KOPT-K1 (cell line): Measurements from ENCODE around the gene COPS9.

Source experiments
- H3K27ac ChIP-seq: fragments of 200-600 bp; sonication (generic); 2 replicates; pipeline ENCODE4 v1.5.1; 2016; ENCODE audit warnings: antibody characterized with exemption, mild to moderate bottlenecking, low read depth, low read length; ENCODE audit not compliant: poor library complexity, severe bottlenecking
- H3K36me3 ChIP-seq: fragments of 200-600 bp; sonication (generic); 2 replicates; pipeline ENCODE4 v1.5.1; 2017; ENCODE audit warnings: antibody characterized with exemption, mild to moderate bottlenecking, low read length, moderate library complexity; ENCODE audit not compliant: insufficient read depth
- H3K9me3 ChIP-seq: fragments of 200-600 bp; sonication (generic); 2 replicates; pipeline ENCODE4 v1.5.1; 2017; ENCODE audit warnings: antibody characterized with exemption, low read length, mild to moderate bottlenecking; ENCODE audit not compliant: insufficient read depth, poor library complexity, severe bottlenecking

Gene COPS9

DNA sequence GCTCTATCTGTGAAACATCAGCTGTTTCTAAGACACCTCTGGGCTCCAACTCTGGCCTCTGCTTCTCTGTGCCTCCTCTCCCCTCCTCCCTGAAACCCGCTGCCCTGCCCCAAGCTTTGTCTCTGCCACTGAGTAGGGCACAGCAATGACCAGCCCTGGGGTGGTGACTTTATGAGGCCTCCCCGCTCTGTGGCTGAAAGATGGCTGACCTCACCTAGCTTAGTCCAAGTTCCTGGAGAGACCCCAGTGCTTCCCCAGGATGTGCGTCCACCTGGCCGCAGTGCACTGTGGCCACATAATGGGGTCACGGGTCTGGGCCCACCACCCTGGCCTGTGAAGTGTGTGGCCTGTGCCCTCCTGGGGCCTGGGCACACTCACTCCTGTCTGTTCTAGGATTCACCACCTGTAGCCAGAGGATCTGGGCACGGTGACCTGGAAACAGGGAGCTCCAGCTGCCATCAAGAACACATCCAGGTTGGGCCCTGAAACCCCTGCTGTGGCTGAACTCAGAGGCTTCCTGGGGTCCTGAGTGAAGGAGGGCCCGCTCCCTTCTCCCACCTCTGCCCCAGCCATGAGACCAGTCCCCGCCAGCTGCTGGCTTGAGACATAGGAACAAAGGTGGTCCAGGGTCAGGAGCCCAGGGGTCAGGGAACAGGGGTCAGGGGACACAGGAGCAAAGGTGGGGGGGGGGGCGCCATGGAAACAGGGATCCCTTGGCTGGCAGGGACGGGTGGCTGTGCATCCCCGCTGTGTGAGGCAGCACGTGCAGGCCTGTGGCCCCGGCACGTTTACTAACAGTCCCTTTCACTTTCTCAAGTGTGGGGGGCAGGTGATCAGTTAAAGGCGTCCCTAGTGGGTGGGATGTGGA, 33.6 kb upstream of the COPS9 start:
- H3K9me3 ChIP-seq: peaks cover 8% of the 10 kb centered on the region
- no peaks in the 10 kb centered on the region for H3K36me3 ChIP-seq
- H3K27ac ChIP-seq: no peak overlapping the region

GRCh38 chr2:240168546-240169361, 32.6 kb upstream of the COPS9 start:
- Histone ChIP-seq H3K36me3 (no peaks in the 10 kb centered on the region), H3K27ac (no peak overlapping the region), H3K9me3 (peaks cover 8% of the 10 kb centered on the region)

DNA sequence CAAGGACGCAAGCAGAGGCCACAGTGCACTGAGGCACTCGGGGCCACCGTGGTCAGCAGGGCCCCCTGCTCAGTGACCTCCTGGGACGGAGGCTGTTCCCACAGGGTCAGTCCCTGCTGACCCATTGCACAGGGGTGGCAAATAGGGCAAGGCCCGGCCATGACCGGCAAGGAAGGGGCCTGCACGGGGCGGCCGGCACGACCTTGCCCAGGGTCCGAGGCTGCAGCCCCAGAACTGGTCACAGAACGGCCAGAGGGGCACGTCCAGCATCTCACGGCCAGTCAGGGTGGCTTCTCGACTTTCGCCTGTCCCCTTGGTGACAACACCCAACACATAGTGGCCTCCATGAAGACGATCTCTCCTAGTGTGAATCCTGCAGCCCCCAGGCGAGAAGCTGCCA, 31.9 kb upstream of the COPS9 start:
- H3K27ac ChIP-seq: no peak overlapping the region
- peaks cover 4% of the 10 kb centered on the region for H3K9me3 ChIP-seq
- no peaks in the 10 kb centered on the region for H3K36me3 ChIP-seq

DNA sequence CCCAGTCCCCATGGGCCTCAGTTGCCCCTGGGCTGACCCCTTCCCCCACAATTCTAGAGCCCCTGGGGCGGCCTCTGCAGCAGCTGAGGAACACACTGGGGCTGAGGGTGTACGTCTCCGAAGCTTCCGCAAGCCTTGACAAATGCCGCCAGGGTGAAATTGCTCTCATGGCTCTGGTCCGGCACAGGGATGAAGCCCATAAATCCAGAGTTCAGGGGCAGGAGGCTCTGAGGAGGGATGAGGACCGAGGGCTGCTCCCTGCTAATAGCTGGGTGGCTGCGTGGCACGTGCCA, 31.4 kb upstream of the COPS9 start:
- no peaks in the 10 kb centered on the region for H3K9me3 ChIP-seq
- H3K36me3 ChIP-seq: no peaks in the 10 kb centered on the region
- H3K27ac ChIP-seq: no peak overlapping the region

DNA sequence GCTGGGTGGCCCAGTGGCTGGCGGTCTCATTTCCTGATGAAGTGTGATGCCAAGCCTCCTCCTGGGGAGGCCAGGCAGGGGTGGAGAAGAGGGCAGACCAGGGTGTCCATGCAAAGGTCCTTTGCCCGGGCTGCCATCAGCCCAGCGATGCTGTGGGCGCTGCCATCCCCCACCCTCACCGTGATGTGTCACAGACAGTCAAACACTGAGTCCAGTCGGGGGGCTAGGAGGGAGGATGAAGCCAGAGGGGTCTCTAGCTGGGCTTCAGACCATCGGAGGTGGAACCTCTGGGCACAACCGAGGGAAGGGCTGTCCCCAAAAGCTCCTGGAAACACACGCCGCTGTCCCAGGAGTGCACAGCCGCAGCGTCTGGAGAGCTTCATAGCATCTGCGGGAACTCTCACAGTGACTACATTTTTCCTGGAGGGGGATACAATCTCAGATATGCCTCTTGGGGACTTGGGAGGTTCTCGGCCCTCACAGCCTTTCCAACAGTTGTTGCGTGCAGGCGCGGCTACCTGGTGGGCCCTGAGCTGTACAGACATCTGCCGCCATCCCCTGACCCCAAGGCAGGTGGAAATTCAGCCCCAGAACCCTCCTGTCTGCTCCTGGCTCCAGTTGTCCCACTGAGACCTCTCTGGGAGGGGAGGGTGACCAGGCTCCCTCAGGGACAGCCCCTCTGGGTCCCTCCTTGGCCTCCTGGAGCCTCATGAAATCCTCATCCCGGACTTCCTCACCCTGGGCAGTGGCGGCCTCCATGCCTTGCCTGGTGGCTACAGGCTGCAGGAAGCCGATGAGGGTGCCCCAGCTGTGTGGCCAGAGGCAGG, 30.9 kb upstream of the COPS9 start:
- H3K36me3 ChIP-seq: no peaks in the 10 kb centered on the region
- no peaks in the 10 kb centered on the region for H3K9me3 ChIP-seq
- H3K27ac ChIP-seq: no peak overlapping the region

GRCh38 chr2:240166191-240166590, 30.1 kb upstream of the COPS9 start:
- Histone ChIP-seq H3K36me3 (no peaks in the 10 kb centered on the region), H3K27ac (no peak overlapping the region), H3K9me3 (no peaks in the 10 kb centered on the region)

- no peaks in the 10 kb centered on the region for H3K36me3 ChIP-seq
- H3K27ac ChIP-seq: no peak overlapping the region
- H3K9me3 ChIP-seq: no peaks in the 10 kb centered on the region
Measured at GRCh38 chr2:240165661-240166060, 29.6 kb upstream of the COPS9 start.

DNA sequence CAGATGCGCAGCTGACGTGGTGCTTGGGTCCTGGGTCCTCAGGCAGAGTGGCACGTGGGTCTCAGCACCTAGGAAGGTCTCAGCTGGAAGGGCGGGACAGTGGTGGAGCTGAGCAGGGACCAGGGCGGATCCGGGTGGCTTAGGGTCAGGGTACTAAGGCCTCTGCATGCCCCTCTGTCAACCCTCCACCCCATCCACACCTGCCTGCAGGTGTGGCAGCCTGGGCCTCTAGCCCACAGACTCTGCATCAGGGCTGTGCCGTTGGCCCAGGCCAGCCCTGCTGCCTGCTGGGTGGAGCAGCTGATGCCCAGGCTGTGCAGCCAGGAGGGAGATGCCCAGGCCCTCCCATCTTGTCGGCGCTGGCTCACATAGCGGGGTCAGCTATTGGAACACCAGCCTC, 28.9 kb upstream of the COPS9 start:
- Histone ChIP-seq H3K9me3 (no peaks in the 10 kb centered on the region), H3K36me3 (no peaks in the 10 kb centered on the region), H3K27ac (no peak overlapping the region)

DNA sequence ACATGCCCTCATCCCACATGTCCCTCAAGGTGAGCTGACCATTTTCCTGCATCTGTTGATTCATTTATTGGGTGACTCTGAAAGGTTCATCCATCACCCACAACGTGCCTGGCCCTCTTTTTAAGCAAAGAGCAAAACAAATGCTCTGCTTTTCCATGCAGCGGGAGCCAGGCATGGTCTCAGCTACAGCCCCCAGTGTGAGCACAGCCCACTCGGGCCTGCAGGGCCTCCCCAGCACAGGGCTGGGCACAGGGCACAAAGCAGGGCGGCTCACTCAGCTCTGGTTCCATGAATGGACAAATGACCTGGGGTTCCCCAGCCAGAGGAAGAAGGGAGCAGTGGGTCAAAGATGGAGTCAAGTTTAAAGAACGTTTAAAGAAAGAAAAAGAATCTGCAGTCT, 28.5 kb upstream of the COPS9 start:
- Histone ChIP-seq H3K27ac (no peak overlapping the region), H3K36me3 (no peaks in the 10 kb centered on the region), H3K9me3 (no peaks in the 10 kb centered on the region)

- Histone ChIP-seq H3K27ac (no peak overlapping the region), H3K36me3 (no peaks in the 10 kb centered on the region), H3K9me3 (no peaks in the 10 kb centered on the region)
Measured at GRCh38 chr2:240163844-240164574, 27.9 kb upstream of the COPS9 start.

- Histone ChIP-seq H3K9me3 (no peaks in the 10 kb centered on the region), H3K27ac (no peak overlapping the region), H3K36me3 (no peaks in the 10 kb centered on the region)
Measured at GRCh38 chr2:240162939-240163714, 27.0 kb upstream of the COPS9 start.

- H3K27ac ChIP-seq: no peak overlapping the region
- no peaks in the 10 kb centered on the region for H3K36me3 ChIP-seq
- H3K9me3 ChIP-seq: no peaks in the 10 kb centered on the region
Measured at GRCh38 chr2:240162531-240162930, 26.4 kb upstream of the COPS9 start.

DNA sequence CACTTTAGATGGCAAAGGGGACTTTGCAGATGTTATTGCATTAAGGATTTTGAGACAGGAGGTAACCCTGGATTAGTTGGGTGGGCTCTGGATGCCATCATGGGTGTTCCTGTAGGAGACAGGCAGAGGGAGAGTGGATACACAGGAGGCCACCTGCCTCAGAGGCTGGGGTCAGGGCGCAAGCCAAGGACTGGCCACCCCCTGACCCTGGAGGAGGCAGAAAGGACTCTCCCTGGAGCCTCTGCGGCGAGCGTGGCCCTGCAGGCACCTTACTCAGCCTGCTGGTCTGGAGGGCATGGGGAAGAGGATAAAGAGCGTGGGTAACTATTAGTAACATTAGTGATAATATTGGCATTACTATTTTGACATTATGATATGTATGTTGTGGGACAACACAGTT, 25.9 kb upstream of the COPS9 start:
- Histone ChIP-seq H3K36me3 (no peaks in the 10 kb centered on the region), H3K9me3 (no peaks in the 10 kb centered on the region), H3K27ac (no peak overlapping the region)

DNA sequence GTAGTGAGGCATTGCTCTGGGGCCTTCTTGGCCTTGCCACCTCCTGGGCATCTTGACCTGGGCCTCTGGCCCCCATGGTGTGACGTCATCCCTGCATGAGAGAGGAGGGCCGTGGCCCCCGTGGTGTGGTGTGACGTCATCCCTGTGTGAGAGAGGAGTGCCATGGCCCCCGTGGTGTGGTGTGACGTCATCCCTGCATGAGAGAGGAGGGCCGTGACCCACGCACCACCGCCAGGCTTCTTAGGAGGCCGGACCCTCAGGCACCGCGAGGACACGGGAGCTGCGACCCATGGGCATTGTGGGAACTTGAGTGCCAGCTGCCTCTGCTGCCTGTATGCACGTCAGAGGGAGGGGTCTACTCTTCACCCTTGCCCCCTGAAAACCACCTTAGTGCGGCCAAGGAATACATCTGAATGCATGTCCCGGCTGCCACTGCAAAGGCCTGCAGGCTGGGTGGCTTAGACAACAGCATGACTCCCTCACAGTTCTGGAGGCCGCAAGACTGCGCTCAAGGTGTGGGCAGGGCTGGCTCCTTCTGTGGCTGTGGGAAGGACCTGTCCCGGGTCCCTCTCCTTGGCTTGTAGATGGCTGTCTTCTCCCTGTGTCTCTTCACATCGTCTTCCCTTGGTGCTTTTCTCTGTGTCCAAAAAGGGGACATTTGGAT, 25.1 kb upstream of the COPS9 start:
- H3K9me3 ChIP-seq: no peaks in the 10 kb centered on the region
- H3K36me3 ChIP-seq: no peaks in the 10 kb centered on the region
- no peak overlapping the region for H3K27ac ChIP-seq
